AG04450 (cell line): ENCODE data around the gene FEM1B. TPM values are rescaled to one million over a fixed set of nuclear protein-coding genes. Genes with fewer than 3 reads are reported as not detected.

Experiments used
- CTCF ChIA-PET: fragments of 300-600, 350-600 bp; formaldehyde crosslinking; extraction: SDS; loops from one replicate; lab custom pipeline; 2022; ENCODE audit warnings: antibody characterized with exemption, inconsistent platforms; lab: Charles Lee
- POLR2A ChIA-PET: fragments of 350-600 bp; formaldehyde crosslinking; extraction: SDS; loops from one replicate; lab custom pipeline; 2021; ENCODE audit warnings: antibody characterized with exemption, inconsistent platforms; lab: Yijun Ruan, JAX
- DNase-seq: peaks from one replicate; pipeline ENCODE4 v3.0.0-alpha.2; 2011; ENCODE audit warnings: low read depth, low spot score
- H3K27ac ChIP-seq: one replicate; pipeline ENCODE4 v1.5.1; 2012; ENCODE audit warnings: low read depth, low read length, control low read depth
- H3K27me3 ChIP-seq: one replicate; pipeline ENCODE4 v1.6.0; 2012; ENCODE audit warnings: low read length; ENCODE audit not compliant: control insufficient read depth, insufficient read depth
- H3K4me3 ChIP-seq: 2 replicates; pipeline ENCODE4 v1.5.1; 2011; ENCODE audit warnings: mild to moderate bottlenecking, low read depth, low read length, control low read depth
- H3K9me3 ChIP-seq: 2 replicates; pipeline ENCODE4 v1.5.1; 2012; ENCODE audit warnings: low read length; ENCODE audit not compliant: control insufficient read depth, insufficient read depth
- CTCF ChIP-seq: IDR thresholded peaks from 2 replicates; pipeline ENCODE4 v1.5.1; 2011; ENCODE audit warnings: low read depth, low read length, control low read depth, inconsistent platforms
- polyA plus RNA-seq: library from polyadenylated mRNA; depleted of rRNA; stranded (reverse); fragments of >200 nt; gene quantifications from 2 replicates; pipeline ENCODE4 v1.2.3, GENCODE V29; 2011

FEM1B gene
- polyA plus RNA-seq, 1 experiment = 46.5 TPM

- ChIA-PET CTCF (interaction anchor here (1.2 to 5.3 kb wide), 2 partner anchors 9 to 62 kb away, joined by 4 to 29 read pairs; no protein-coding TSS in a partner anchor), POLR2A (no interaction called here)
- no peaks in the 10 kb centered on the region for H3K27me3 ChIP-seq
- H3K27ac ChIP-seq = no peak overlapping the region
- TF ChIP-seq CTCF = no peak
- no peak overlapping the region for H3K4me3 ChIP-seq
- H3K9me3 ChIP-seq = peaks cover 3% of the 10 kb centered on the region; the same call in 1 of the 2 replicates
- no peak for DNase-seq
Measured at GRCh38 chr15:68244235-68244634, 33.3 kb upstream of the FEM1B start.

GRCh38 chr15:68249058-68249713 lies 28.4 kb upstream of the FEM1B start:
- H3K4me3 ChIP-seq = no peak overlapping the region
- no peak for TF ChIP-seq CTCF
- peaks cover 3% of the 10 kb centered on the region; the same call in 1 of the 2 replicates for H3K9me3 ChIP-seq
- ChIA-PET CTCF (interaction anchor here (0.7 to 2.1 kb wide), 3 partner anchors 15 to 57 kb away, joined by 3 to 9 read pairs (median 3); no protein-coding TSS in a partner anchor), POLR2A (no interaction called here)
- DNase-seq = no peak
- H3K27me3 ChIP-seq = no peaks in the 10 kb centered on the region
- no peak overlapping the region for H3K27ac ChIP-seq

GRCh38 chr15:68252925-68253534 lies 24.5 kb upstream of the FEM1B start:
- CTCF ChIA-PET = interaction anchor here (0.5 to 3.1 kb wide), 39 partner anchors 9 to 672 kb away, joined by 3 to 48 read pairs (median 4); partner anchors contain the start of gene FEM1B
- Histone ChIP-seq H3K27ac (no peak overlapping the region), H3K27me3 (peaks cover 2% of the 10 kb centered on the region), H3K9me3 (no peaks in the 10 kb centered on the region), H3K4me3 (no peak overlapping the region)
- DNase-seq = peak; percentile 66
- peak; percentile 89 for TF ChIP-seq CTCF
- POLR2A ChIA-PET = interaction anchor here (1.5 to 1.6 kb wide), 2 partner anchors 25 to 54 kb away, joined by 5 to 11 read pairs; partner anchors contain the start of gene FEM1B

GRCh38 chr15:68256675-68257450 lies 20.7 kb upstream of the FEM1B start:
- TF ChIP-seq CTCF = no peak
- Histone ChIP-seq H3K27ac (peak overlapping the region; percentile 54), H3K27me3 (peaks cover 2% of the 10 kb centered on the region), H3K9me3 (no peaks in the 10 kb centered on the region), H3K4me3 (peak overlapping the region; percentile 60)
- POLR2A ChIA-PET = interaction anchor here (0.9 to 1.1 kb wide), 2 partner anchors 21 to 50 kb away, joined by 4 to 13 read pairs; partner anchors contain the start of gene FEM1B
- CTCF ChIA-PET = no interaction called here
- DNase-seq = no peak
